Keratinocyte (primary cell): ENCODE results near the gene MOV10L1. TPM values are rescaled to one million over a fixed set of nuclear protein-coding genes. Genes with fewer than 3 reads are reported as not detected.

Experiments used
- DNase-seq: peaks from one replicate; pipeline ENCODE4 v3.0.0-alpha.2; 2011; ENCODE audit warnings: low read depth, missing footprints, low spot score
- FAIRE-seq: peaks from 2 replicates; lab custom pipeline; 2011; peaks lifted over from hg19 to GRCh38; lab: Jason Lieb, UNC
- H2AFZ ChIP-seq: 2 replicates; pipeline ENCODE4 v1.6.0; 2012; ENCODE audit warnings: low read length, control low read depth, inconsistent platforms; ENCODE audit not compliant: control insufficient read depth
- H3K27ac ChIP-seq: 2 replicates; pipeline ENCODE4 v1.5.1; 2011; ENCODE audit warnings: low read length; ENCODE audit not compliant: control insufficient read depth, insufficient read depth
- H3K27me3 ChIP-seq: 3 replicates; pipeline ENCODE4 v1.6.0; 2011; ENCODE audit warnings: low read length; ENCODE audit not compliant: control insufficient read depth, insufficient read depth; ENCODE audit errors: extremely low read depth
- H3K36me3 ChIP-seq, 2 experiments: 2 replicates in 1 of 2; 3 replicates in 1 of 2; pipeline ENCODE4 v1.5.1; 2011; ENCODE audit warnings: low read length in 2 of 2, mild to moderate bottlenecking in 1 of 2; ENCODE audit not compliant: control insufficient read depth in 2 of 2, insufficient read depth in 2 of 2; ENCODE audit errors: extremely low read depth in 1 of 2
- H3K4me1 ChIP-seq: 3 replicates; pipeline ENCODE4 v1.5.1; 2011; ENCODE audit warnings: low read length; ENCODE audit not compliant: control insufficient read depth, insufficient read depth; ENCODE audit errors: extremely low read depth
- H3K4me2 ChIP-seq: 3 replicates; pipeline ENCODE4 v1.6.0; 2011; ENCODE audit warnings: low read depth, low read length; ENCODE audit not compliant: control insufficient read depth, insufficient read depth; ENCODE audit errors: extremely low read depth
- H3K4me3 ChIP-seq, 3 experiments: fragments of 200-600 bp in 1 of 3; sonication (generic) in 1 of 3; 2 replicates in 2 of 3; 3 replicates in 1 of 3; pipeline ENCODE4 v1.5.1; 2011 to 2016; ENCODE audit warnings: low read length in 3 of 3, mild to moderate bottlenecking in 3 of 3, control low read depth in 2 of 3, inconsistent platforms in 1 of 3, low read depth in 1 of 3, mixed read lengths in 1 of 3, mixed run types in 1 of 3, moderate library complexity in 1 of 3; ENCODE audit not compliant: control insufficient read depth in 2 of 3, insufficient read depth in 2 of 3; ENCODE audit errors: extremely low read depth in 1 of 3
- H3K79me2 ChIP-seq: 2 replicates; pipeline ENCODE4 v1.6.0; 2012; ENCODE audit warnings: low read length; ENCODE audit not compliant: control insufficient read depth, insufficient read depth
- H3K9ac ChIP-seq: 3 replicates; pipeline ENCODE4 v1.6.0; 2011; ENCODE audit warnings: low read length; ENCODE audit not compliant: control insufficient read depth, insufficient read depth; ENCODE audit errors: extremely low read depth
- H3K9me1 ChIP-seq: 3 replicates; pipeline ENCODE4 v1.6.0; 2011; ENCODE audit warnings: low read length; ENCODE audit not compliant: control insufficient read depth, insufficient read depth; ENCODE audit errors: extremely low read depth
- H3K9me3 ChIP-seq: 2 replicates; pipeline ENCODE4 v1.5.1; 2012; ENCODE audit warnings: low read depth, low read length; ENCODE audit not compliant: control insufficient read depth
- H4K20me1 ChIP-seq: 3 replicates; pipeline ENCODE4 v1.6.0; 2011; ENCODE audit warnings: low read length; ENCODE audit not compliant: control insufficient read depth, insufficient read depth; ENCODE audit errors: extremely low read depth
- CTCF ChIP-seq, 3 experiments: IDR thresholded peaks in 1 of 3; conservative IDR thresholded peaks in 1 of 3; optimal IDR thresholded peaks in 1 of 3; 2 replicates in 2 of 3; 3 replicates in 1 of 3; pipeline versions ENCODE3 to v1.5.1; 2011; ENCODE audit warnings: low read length in 3 of 3, mild to moderate bottlenecking in 3 of 3, moderate library complexity in 2 of 3, control low read depth in 1 of 3, inconsistent platforms in 1 of 3; ENCODE audit not compliant: insufficient read depth in 2 of 3; ENCODE audit errors: extremely low read depth in 1 of 3
- EZH2 ChIP-seq: IDR thresholded peaks from one replicate; pipeline ENCODE4 v1.6.1; 2012; ENCODE audit warnings: inconsistent platforms, mild to moderate bottlenecking, low read length, moderate library complexity
- dilution Hi-C: fragments of 300-500 bp; cut with MboI; formaldehyde crosslinking; loops from one replicate; pipeline ENCODE4 v1.7.0; 2020; ENCODE audit warnings: low sequenced_read_pairs; ENCODE audit not compliant: extremely low pct_ligation_motif_present
- polyA plus RNA-seq, 5 experiments: library from polyadenylated mRNA; depleted of rRNA in 3 of 5; stranded (reverse) in 3 of 5; stranded (forward) in 1 of 5; unstranded in 1 of 5; fragments of >200 nt; gene quantifications; 1 replicate in 1 of 5; 2 replicates in 3 of 5; 3 replicates in 1 of 5; pipeline versions ENCODE4 v1.2.1 to v1.2.3, GENCODE V29; 2011 to 2012; ENCODE audit warnings: missing spikeins in 2 of 5, low read depth in 1 of 5, low replicate concordance in 1 of 5

The MOV10L1 gene
- polyA plus RNA-seq, 1 donor (not counting 4 experiments of a cell fraction or from before 2014, with no cell fraction given): not detected

GRCh38 chr22:50157709-50158375 is 68.0 kb downstream of the MOV10L1 start:
- FAIRE-seq: peak; percentile 85
- Histone ChIP-seq H3K36me3 (no peaks in the 10 kb centered on the region), H3K9me3 (no peaks in the 10 kb centered on the region), H3K9me1 (no peaks in the 10 kb centered on the region), H3K4me3 (peak overlapping the region in 1 of 3 experiments; percentile 15), H3K4me2 (peak overlapping the region; percentile 67), H3K4me1 (peaks cover 13% of the 10 kb centered on the region), H3K9ac (no peak overlapping the region), H2AFZ (peak overlapping the region; percentile 57), H3K27me3 (peaks cover 7% of the 10 kb centered on the region), H4K20me1 (no peaks in the 10 kb centered on the region), H3K27ac (no peak overlapping the region), H3K79me2 (no peaks in the 10 kb centered on the region)
- TF ChIP-seq EZH2 (no peak), CTCF (optimal IDR thresholded peaks at IDR 0.05 in 1 of 3, IDR thresholded peaks at IDR 0.05 in 1 of 3, conservative IDR thresholded peaks at IDR 0.05 in 1 of 3; ENCODE audit: extremely low read depth in 1 of 3, insufficient read depth in 2 of 3, low read length in 3 of 3) (no peak)
- peak; percentile 30 for DNase-seq
- dilution Hi-C loops: no loop called here

- DNase-seq (no peak), FAIRE-seq (no peak)
- no peaks in the 10 kb centered on the region for H3K79me2 ChIP-seq
- H3K27ac ChIP-seq: no peak overlapping the region
- no peaks in the 10 kb centered on the region for H3K9me3 ChIP-seq
- dilution Hi-C loops: no loop called here
- no peaks in the 10 kb centered on the region for H3K36me3 ChIP-seq
- no peak for TF ChIP-seq CTCF (optimal IDR thresholded peaks at IDR 0.05 in 1 of 3, IDR thresholded peaks at IDR 0.05 in 1 of 3, conservative IDR thresholded peaks at IDR 0.05 in 1 of 3; ENCODE audit: extremely low read depth in 1 of 3, insufficient read depth in 2 of 3, low read length in 3 of 3)
- TF ChIP-seq EZH2: no peak
- H3K4me3 ChIP-seq: no peak overlapping the region
- H3K4me1 ChIP-seq: peaks cover 13% of the 10 kb centered on the region
- peaks cover 4% of the 10 kb centered on the region for H3K27me3 ChIP-seq
- H4K20me1 ChIP-seq: no peaks in the 10 kb centered on the region
- no peak overlapping the region for H3K4me2 ChIP-seq
- no peaks in the 10 kb centered on the region for H3K9me1 ChIP-seq
- H3K9ac ChIP-seq: no peak overlapping the region
- no peak overlapping the region for H2AFZ ChIP-seq
Measured at GRCh38 chr22:50160947-50161346, 71.1 kb downstream of the MOV10L1 start.
